ENCODE data around the gene CASP10. TPM values are rescaled to one million over a fixed set of nuclear protein-coding genes. Genes with fewer than 3 reads are reported as not detected.

Gene CASP10
- total RNA-seq, 4 donors from 2014 or later: 9.0 to 22.0 (median 15.0) TPM

DNA sequence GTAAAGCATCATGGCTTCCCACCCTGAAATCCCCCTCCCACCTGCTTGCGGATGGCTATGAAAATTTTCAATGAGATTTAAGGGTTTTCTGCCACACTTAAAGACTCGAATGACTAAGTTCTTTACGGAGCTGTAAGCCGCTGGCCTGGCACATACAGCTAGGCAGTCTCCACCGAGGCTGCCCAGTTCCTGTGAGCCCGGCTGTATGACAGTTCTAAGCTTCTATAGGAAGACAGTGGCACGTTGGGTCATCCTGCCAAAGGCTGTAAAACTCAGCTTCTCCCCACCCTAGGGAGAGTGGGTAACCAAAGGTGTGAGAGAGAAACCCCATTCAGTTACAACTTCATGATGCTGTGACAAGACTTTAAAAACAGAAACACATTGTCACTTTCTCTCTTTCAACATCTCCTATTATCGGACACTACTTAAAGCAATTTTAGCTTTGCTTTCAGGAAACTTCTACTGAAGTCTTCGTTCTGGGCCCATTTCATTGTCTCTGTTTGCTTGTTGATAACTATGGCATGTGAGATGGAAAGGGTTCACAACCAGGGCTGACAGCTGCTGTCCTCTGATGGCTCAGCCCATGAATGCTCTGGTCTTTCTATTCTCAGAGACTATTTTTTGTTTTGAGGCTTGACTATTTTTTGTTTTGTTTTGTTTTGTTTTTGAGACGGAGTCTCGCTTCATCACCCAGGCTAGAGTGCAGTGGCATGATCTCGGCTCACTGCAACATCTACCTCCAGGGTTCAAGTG is 84.5 kb downstream of the CASP10 start:
- H3K36me3 ChIP-seq: peaks cover 4 to 64% (median 7%) of the 10 kb centered on the region in 3 donors
- DNase-seq: no peak
- 79 to 88% methylated on average over 8 to 12 of the region's 12 CpGs for WGBS, 2 donors
- peaks cover 0 to 20% (median 0%) of the 10 kb centered on the region in 3 donors for H3K4me1 ChIP-seq
- H3K9me3 ChIP-seq: no peaks in the 10 kb centered on the region
- intact Hi-C loops (cut with DNase I): no loop called here
- TF ChIP-seq, protein P1, sequence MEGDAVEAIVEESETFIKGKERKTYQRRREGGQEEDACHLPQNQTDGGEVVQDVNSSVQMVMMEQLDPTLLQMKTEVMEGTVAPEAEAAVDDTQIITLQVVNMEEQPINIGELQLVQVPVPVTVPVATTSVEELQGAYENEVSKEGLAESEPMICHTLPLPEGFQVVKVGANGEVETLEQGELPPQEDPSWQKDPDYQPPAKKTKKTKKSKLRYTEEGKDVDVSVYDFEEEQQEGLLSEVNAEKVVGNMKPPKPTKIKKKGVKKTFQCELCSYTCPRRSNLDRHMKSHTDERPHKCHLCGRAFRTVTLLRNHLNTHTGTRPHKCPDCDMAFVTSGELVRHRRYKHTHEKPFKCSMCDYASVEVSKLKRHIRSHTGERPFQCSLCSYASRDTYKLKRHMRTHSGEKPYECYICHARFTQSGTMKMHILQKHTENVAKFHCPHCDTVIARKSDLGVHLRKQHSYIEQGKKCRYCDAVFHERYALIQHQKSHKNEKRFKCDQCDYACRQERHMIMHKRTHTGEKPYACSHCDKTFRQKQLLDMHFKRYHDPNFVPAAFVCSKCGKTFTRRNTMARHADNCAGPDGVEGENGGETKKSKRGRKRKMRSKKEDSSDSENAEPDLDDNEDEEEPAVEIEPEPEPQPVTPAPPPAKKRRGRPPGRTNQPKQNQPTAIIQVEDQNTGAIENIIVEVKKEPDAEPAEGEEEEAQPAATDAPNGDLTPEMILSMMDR (IDR thresholded peaks at IDR 0.05): no peak
- TF ChIP-seq POLR2A (IDR thresholded peaks at IDR 0.05): no peak
- no peaks in the 10 kb centered on the region for H3K27me3 ChIP-seq
- no peak overlapping the region for H3K27ac ChIP-seq
- H3K4me3 ChIP-seq: no peak overlapping the region

DNA sequence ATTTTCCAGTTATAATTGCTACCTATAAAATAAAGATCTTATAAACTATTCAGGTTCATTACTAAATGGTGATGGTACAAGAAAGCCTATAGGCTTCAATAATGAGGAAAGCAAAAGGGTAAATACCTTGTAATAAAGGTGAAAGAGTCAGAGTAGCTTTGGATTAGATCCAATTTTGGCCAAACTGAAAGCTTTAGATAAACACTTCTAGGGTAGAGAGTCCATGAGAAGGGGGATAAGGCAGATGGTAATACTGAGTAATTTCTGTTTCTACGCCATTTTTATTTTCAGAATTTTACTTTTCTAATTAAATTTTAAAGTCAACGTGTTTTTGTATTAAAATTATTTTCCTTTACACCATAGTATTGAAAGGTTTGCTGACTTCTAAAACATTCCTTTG is 86.8 kb downstream of the CASP10 start:
- peaks cover 10 to 87% (median 12%) of the 10 kb centered on the region in 3 donors for H3K36me3 ChIP-seq
- H3K27ac ChIP-seq: no peak overlapping the region
- no peak overlapping the region for H3K4me3 ChIP-seq
- H3K9me3 ChIP-seq: no peaks in the 10 kb centered on the region
- H3K4me1 ChIP-seq: no peaks in the 10 kb centered on the region
- TF ChIP-seq, protein P1 (IDR thresholded peaks at IDR 0.05): no peak
- TF ChIP-seq POLR2A (IDR thresholded peaks at IDR 0.05): no peak
- intact Hi-C loops (cut with DNase I): no loop called here
- 93% methylated on average over 2 of the region's 2 CpGs for WGBS, 2 donors
- no peaks in the 10 kb centered on the region for H3K27me3 ChIP-seq
- no peak for DNase-seq

DNA sequence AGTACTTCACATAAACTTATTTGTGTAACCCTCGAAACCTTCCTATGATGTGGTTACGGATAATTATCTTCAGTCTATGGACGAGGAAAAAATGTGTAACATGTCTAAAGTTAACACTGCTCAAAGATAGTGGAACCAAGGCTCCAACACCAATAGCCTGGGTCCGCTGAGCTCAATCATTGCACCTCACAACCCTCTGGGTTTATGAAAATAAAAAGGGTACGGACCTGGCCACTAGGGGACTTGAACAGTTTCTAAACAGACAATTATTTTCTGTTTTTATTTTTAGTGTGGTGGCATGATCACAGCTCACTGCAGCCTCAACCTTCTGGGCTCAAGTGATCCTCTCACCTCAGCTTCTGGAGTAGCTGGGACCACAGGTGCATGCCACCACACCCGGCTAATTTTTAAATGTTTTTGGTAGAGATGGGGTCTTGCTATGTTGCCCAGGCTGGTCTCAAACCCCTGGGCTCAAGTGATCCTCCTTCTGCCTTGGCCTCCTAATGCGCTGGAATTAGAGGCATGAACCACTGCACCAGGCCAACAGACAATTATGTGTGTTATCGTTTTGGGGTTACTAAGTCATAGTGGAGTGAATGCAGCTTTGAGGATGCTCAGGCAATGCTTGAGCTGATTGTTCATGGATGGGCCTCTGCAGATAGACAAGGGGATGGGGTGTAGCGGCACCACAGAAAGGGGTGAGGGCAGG is 87.5 kb downstream of the CASP10 start:
- Histone ChIP-seq H3K36me3 (peaks cover 10 to 94% (median 12%) of the 10 kb centered on the region in 3 donors), H3K9me3 (no peaks in the 10 kb centered on the region), H3K4me3 (no peak overlapping the region), H3K4me1 (no peaks in the 10 kb centered on the region), H3K27me3 (no peaks in the 10 kb centered on the region), H3K27ac (no peak overlapping the region)
- intact Hi-C loops (cut with DNase I): no loop called here
- no peak for DNase-seq
- 82 to 96% methylated on average over 9 of the region's 9 CpGs for WGBS, 2 donors
- TF ChIP-seq, protein P1 (IDR thresholded peaks at IDR 0.05): no peak
- TF ChIP-seq POLR2A (IDR thresholded peaks at IDR 0.05): no peak

DNA sequence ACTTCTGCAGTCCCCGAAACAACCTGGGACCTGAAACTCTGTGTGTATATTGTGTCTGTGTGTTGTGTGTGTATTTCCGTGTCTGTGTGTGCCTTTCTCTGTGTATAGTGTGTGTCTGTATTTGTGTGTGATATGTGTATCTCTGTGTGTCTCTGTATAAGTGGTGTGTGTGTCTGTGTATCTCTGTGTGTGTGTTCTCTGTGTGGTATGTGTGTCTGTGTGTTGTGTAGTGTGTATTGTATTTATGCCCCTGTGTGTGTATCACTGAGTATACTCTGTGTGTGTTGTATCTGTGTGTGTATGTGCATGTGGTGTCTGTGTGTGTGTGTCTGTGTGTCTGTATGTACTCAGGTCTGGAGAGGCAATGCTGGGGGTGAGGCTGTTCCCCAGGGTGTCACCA is 89.0 kb downstream of the CASP10 start:
- Histone ChIP-seq H3K27ac (no peak overlapping the region), H3K4me3 (no peak overlapping the region), H3K4me1 (no peaks in the 10 kb centered on the region), H3K36me3 (peaks cover 10 to 99% (median 17%) of the 10 kb centered on the region in 3 donors), H3K9me3 (no peaks in the 10 kb centered on the region), H3K27me3 (no peaks in the 10 kb centered on the region)
- DNase-seq: no peak
- no peak for TF ChIP-seq POLR2A (IDR thresholded peaks at IDR 0.05)
- TF ChIP-seq, protein P1 (IDR thresholded peaks at IDR 0.05): no peak
- 93 to 95% methylated on average over 2 of the region's 2 CpGs for WGBS, 2 donors
- intact Hi-C loops (cut with DNase I): no loop called here

DNA sequence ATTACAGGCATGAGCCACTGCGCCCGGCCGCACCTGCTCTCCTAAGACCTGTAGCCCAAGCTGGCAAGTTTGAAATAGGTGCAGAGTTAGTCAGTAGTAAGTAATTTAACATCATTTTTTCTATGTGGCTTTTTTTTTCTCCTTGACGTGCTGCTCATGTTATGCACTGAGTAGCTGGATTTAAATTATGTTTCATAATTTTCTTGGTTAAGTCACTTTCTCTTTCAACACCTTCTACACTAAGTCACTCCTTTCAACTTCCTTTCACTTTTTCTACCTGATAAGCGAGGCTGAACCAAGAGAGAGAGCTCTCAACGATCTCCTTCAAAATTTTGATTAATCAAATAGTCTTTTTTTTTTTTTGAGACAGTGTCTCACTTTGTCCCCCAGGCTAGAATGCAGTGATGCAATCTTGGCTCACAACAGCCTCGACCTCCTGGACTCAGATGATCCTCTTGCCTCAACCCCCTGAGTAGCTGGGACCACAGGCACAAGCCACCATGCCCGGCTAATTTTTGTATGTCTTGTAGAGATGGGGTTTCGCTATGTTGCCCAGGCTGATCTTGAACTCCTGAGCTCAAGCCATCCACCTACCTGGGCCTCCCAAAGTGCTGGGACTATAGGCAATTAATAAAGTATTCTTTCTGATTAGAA is 90.5 kb downstream of the CASP10 start:
- TF ChIP-seq POLR2A (IDR thresholded peaks at IDR 0.05): no peak
- TF ChIP-seq, protein P1 (IDR thresholded peaks at IDR 0.05): no peak
- intact Hi-C loops (cut with DNase I): no loop called here
- Histone ChIP-seq H3K9me3 (no peaks in the 10 kb centered on the region), H3K36me3 (peaks cover 3 to 97% (median 14%) of the 10 kb centered on the region in 3 donors), H3K27me3 (no peaks in the 10 kb centered on the region), H3K27ac (no peak overlapping the region), H3K4me3 (no peak overlapping the region), H3K4me1 (peaks cover 0 to 9% (median 0%) of the 10 kb centered on the region in 3 donors)
- no peak for DNase-seq
- WGBS, 2 donors: 82 to 87% methylated on average over 9 of the region's 9 CpGs

Measured in esophagus squamous epithelium (tissue), 5 donors.